HL-60/S4 treated with retinoic acid at 250 ng/mL for 4 days and 3 days (cell line): Measurements from ENCODE around the gene GRID1.

Source experiments
- in situ Hi-C: fragments of 300-500 bp; cut with MboI; formaldehyde crosslinking; loops from 2 replicates; pipeline ENCODE4 v1.7.0; 2022; ENCODE audit warnings: low sequenced_read_pairs

GRID1 gene

DNA sequence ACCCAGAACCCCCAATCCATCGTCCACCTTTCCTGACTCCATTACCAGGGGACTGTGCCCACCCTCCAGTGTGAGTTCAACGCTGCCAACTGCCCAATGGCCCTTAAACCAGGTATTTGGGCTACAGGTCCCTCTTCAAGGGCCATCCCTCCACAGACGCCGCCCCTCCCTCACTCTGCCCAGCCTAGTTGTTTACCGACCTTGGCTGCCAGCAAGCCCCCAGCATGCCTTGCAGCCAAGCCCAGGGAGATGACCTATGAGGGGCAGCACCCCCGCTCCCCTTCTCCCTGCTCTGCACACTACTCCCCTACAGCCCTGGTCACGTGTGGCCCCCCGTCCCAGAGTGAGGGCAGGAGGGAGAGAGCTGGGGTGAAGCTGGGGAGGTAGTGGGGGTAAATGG lies 147.3 kb downstream of the GRID1 start:
- in situ Hi-C loops, result no loop called here

DNA sequence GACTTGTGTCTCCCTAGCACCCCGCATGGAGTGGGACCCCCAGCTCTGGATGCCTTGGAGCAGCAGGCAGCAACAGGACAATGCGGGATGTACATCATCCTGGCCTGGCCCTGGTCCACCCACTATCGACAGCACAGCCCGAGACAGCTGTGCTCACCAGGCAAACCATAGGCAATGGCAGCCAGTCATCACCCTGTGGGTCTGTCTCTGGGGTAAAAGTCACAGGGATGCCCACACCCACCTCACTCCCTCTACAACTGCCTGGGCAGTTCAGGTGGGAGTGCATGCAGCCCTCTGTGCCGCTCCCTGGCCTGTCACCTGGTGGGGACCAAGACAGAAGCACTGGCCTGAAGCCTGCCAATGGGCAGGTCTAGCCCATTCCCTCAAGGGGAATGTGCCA lies 147.8 kb downstream of the GRID1 start:
- in situ Hi-C loops, result no loop called here

DNA sequence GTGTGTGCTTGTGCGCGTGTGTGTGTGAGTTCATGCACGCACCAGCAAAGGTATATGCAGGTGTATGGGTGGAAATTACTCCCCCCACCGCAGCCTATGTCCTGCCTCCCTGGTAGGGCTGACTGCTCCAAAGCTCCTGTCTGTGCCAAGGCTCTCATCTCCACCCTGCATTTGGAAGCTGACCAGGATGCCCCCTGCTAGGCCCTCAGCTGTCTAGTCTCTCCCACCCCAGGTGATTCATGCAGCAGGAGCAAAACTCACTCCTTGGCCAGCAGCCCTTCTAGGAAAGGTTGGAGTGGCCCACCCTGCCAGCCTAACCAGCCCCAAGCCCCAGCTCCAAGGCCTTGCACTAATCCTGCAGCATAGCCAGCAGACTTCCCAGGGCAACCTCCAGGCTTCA lies 148.4 kb downstream of the GRID1 start:
- in situ Hi-C loops, result no loop called here

DNA sequence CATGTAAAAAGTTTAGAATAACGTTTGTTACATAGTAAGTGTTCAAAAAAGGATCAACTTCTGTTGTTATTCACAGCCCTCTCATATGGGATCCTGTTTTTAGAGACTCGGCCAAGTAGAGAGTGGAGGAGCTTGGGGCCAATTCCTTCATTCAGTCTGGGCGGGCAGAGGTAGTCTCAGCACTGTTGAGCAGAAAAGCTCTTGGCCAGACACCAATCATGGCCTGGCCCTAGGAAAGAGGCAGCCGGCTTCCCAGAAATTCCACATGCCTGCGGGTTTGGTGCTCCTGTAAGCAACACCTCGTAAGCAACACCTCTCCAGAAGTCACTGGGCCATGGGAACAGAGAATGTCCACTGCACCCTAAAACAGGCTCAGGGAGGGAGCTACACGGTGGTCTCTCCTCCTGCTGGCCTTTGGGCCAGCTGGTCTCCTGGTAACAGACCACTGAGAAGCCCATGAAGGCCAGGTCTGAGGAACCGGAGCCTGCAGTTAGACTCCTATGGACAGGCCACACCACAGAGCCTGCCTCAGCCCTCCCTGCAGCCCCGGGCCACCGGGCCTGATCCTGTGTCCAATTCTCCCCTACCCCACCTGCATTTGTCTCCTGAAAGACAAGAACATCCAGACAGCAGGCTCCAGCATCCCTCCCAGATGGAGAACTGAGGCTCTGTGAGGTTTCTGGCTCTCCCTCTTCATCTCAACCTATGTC lies 149.1 kb downstream of the GRID1 start:
- in situ Hi-C loops, result no loop called here

DNA sequence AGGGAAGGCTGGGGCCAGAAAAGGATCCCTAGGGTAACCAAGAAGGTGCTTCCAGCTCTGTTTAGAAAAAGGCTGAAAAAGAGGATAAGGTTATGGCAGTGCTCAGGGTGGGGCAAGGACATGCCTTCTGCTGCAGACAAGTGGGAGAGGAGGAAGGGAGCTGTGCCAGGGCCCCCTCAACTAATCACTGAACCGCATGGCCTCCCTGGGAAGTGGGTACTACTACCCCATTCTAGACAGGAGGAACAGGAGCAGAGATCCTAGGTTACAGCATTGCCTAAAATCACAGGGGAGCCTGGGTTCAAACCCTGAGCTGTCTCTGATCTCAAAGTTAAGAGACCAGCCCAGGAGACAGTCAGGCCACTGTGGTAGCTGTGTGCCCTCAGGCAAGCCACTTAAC lies 149.7 kb downstream of the GRID1 start:
- in situ Hi-C loops, result no loop called here

DNA sequence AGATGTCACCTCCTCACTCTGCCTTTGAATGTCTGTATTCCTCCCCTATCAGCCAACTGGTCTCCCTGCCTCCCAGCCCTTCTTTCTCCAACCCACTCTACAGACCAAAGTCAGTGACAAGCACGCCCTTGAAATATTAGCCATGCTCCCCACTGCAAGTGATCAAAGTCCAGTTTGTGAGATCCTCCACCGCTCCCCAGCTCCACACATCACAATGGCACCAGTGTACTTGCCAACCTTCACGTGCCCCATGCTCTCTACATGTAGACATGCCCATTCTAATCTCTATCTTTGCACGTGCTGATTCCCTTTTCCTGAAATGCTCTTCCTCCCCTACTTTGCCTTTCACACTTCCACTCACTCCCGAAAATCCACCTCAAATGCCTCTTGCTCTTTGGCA lies 150.9 kb downstream of the GRID1 start:
- in situ Hi-C loops, result no loop called here

DNA sequence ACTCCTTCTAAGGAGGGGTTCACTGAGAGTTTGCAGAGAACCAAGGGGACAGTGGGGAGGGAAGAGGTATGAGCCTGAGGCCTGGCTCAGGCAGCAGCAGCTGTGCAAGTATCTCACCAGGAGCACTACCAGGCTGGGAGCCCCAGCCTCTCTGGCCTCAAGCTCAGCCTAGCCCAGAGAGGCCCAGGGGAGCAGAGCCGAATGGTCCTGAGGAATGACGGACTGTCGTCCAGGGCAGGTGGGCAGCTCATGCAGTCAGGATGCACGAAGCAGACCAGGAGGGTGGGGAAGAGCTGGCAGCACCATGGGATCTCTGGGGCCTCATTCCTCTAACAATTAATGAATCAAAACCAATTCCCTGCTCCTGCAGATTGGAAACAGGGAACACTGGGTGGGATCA lies 151.5 kb downstream of the GRID1 start:
- in situ Hi-C loops, result no loop called here

DNA sequence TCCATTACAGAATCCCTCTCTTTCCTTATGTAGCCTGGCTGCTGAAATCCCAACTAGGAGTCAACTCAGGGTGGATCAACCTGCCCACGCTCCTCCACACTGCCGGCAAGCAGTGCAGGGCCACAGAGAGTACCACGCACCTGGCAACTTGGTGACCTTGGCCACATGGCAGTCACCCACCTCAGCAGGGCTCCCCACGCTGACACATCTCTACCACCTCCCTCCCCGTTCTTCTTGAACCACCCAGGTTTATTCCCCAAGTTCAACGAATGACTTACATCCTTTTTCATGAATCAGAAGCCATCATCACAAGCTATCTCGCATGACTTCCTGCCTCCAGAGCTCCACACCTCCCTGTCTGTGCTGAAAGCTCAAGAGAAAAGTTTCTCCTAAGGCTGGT lies 153.4 kb downstream of the GRID1 start:
- in situ Hi-C loops, result no loop called here

DNA sequence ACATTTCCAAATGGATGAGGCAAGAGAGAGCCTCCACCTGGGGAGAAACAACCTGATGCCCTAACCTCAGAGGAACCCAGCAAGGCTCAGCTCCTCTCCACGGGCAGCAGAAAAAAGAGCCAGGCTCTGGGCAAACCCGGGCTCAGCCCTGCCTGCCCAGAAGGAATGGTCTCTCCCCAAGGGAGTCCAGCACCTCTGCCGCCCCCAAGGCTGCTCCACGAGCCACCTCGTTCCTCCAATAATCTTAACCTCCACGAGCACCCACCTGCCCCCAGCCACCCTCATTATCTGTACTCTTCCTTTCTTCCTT lies 154.2 kb downstream of the GRID1 start:
- in situ Hi-C loops, result no loop called here

DNA sequence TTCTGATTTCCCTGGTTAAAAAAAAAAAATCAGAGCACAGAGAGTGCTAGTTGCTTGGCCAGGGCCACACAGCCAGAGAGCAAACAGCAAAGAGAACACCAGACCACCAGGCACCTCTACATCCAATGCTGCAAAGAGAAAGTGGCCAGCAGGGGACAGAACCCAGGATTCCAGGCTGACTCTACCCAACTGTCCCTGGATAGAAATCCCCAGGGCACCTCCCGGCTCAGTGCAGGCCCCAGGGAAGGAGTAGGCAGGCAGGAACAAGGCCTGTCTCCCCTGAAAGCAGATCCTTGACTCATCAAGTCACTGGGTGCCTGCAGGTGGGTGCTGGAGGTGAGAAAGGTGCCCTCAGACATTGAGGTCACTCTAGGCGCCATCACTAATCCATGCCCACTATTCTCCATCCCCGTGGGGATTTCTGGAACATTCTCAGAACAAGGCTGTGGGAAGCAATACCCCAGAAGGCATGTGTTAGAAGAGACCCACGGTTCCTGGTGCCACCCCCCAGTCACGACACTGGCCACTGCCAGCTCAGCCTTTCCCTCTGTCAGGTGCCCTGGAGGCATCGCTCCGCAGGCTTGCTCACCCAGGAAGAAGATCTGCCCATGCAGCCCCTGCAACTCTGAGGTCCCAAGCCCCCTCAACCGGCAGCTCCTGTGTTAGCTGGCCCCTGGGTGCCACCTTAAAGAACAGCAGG lies 154.8 kb downstream of the GRID1 start:
- in situ Hi-C loops, result no loop called here

DNA sequence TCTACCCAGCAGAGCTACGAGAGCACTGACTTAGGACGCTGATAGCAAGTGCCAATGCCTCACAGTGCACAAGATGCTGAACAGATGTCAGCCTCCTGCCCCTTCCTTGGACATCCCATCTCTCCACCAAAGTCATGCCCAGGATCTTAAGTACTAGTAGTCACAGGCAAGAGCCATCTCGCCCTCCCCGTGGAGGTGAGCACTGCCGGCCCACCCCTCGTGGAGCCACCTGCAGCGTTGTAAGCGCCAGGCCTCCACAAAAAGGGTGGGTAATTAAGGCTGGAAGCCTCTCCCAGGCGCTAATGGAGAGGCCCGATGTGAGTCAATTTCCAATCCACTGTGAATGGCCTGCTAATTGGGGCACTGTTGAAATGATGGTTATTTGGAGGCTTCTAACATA lies 156.2 kb downstream of the GRID1 start:
- in situ Hi-C loops, result no loop called here

DNA sequence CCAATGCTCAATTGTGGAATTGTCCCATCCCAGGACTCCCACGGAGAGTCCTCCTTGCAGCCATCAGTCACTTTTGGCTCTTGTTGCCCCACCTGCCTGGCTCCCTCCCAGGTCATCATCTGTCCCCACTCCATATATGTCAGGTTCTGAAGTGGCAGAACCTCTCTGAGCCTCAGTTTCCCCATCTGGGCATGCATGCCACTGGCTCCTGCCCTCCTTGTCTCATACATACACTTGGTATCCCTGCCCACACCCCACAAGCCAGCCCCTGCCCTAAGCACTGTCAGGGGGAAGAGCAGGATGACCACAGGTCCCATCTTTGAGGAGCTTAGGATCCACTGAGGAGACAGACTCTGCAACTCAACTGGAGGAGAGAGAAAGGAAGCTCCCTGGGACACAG lies 156.9 kb downstream of the GRID1 start:
- in situ Hi-C loops, result no loop called here

DNA sequence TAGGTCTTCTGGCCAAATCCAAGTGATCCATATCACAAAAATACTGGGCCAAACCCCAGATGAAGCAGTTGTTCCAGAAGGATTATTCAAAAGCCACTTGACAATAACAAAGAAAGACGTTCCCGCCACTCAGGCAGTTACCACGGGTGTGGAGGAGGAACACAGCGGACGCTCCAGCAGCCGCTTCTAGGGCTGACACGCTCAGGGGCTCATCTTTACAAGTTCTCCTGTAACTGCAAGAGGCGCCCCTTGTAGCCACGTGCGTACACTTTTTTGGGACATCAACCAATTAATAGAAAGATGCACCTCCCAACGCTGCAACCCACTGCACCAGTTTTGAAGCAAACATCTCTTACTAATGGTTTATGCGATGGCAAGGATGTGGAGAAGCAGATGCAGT lies 159.4 kb downstream of the GRID1 start:
- in situ Hi-C loops, result no loop called here

DNA sequence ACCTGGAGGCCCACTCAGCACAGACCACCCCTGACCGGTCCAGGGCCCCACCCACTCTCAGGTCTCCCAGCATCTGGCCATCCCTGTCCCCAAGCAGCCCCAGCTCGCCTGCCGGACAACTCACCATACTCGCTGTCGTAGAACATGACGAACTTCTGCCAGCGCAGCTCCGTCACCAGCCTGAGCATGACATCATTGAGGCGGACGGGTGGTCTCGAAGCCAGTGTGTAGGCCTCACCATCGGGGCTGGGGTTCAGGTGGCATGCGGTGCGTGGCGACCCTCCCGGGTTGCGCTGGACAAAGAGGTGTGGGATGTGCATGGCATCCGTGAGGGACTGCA lies 160.4 kb downstream of the GRID1 start:
- in situ Hi-C loops, result no loop called here

DNA sequence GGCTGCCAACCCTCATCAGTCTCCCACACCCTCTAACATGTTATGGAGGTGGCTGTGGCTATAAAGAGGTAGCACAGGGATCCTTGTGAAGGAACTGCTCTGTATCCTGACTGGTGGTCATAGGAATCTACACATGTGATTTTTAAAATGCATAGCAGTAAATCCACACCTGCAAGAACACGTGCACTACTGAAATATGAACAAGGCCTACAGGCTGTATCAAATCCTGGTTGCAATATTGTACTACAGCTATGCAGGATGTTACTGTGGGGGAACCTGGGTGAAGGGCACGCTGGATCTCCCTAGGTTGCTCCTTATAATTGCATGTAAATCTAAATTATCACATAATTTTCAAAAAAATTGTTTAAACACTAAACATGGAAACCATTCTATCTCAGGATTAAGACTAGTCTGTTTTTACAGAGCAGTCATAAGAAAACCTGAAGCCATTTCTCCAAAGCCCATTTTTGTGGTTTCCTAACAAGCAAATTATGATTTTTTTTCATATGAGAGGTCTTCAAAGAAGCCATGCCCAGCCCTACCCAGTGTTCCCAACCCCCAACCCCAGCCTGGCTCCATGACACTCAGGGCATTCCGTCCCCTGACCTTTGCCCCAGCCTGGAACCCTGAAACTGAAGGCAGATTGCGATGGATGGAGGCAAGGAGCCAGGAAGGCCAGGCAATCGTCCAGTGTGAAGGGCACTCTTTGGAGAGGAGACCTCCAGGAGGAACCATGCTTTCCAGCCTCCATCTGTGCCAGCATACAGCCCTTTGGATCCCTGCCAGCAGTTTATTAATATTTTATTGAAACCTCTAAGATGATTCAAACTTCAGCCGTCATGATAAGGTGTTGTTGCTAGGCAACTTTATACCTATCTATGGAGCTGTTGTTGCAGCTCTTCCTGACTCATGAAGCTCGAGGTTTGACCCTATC lies 161.0 kb downstream of the GRID1 start:
- in situ Hi-C loops, result no loop called here

DNA sequence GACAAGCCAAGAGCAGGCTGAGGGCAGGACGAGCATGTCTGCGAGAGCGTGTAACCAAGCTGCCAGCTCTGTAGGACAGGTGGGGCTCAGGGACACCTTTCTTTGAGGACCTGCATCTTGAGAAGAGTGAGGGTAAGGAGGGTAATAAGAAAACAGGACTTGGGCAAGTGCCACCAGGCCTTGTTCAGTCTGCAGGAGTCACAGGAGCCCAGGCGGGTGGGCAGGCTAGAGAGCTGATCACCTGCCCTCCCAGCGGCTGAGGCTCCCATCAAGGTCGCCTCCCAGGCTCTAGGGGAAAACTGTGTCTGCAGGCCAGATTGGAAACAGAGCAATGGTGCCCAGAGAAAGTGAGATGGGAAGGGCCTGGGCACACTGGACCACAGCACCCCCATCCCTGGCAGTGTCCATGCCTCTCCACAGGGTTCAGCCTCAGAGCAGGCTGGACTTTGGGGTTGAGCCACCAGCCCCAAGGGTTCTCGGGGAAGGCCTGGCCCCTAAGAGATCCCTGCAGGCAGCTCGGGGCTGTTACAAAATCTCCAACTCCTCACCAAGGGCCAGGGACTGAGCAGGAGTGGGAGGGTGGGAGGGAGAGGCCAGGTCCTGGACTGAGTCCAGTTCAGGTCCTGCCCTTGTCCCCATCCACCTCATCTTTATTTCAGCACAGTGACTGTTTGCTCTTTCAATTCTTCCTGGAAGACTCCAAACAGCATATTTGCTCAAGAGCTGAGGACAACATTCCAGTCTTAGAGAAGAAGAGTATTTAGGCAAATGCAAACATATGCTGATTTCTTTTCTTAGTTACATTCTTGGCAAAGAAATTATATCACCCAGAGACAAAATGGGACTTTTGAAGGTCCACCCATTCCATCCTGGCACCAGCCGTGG lies 161.9 kb downstream of the GRID1 start:
- in situ Hi-C loops, result no loop called here

DNA sequence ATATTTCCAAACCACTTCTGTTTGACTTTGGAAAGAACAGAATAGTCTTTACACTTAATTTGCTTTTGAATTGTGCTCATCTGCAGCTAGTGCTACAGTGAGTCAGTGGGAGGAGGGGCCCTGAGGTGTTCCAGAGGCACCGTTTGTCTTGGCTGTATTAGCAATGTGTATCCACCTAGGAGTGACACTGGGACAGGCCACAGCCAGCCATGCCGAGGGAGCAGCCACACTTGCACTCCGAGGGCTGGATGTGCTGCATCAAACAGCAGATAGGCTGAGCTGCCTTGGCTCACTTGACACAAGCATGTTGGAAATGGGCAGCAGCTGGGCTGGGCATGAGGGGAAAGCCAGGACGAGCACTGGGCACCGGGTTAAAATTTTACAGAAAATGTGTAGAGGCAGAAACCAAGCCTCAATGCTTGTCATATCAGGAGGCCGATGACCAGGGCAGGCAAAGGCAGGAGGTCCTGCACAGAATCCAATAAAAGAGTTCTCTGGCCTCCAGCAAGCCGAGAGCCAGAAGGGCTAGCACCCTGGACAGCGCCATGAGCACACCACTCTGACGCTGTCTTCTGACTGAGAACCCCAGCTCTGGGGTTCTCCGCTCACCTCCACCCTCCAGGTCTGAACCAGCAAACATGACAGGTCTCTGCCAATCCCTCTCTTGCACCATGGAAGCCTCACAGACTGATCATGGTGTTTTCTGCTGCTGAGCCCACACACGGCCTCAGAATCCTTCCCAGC lies 163.3 kb downstream of the GRID1 start:
- in situ Hi-C loops, result no loop called here

DNA sequence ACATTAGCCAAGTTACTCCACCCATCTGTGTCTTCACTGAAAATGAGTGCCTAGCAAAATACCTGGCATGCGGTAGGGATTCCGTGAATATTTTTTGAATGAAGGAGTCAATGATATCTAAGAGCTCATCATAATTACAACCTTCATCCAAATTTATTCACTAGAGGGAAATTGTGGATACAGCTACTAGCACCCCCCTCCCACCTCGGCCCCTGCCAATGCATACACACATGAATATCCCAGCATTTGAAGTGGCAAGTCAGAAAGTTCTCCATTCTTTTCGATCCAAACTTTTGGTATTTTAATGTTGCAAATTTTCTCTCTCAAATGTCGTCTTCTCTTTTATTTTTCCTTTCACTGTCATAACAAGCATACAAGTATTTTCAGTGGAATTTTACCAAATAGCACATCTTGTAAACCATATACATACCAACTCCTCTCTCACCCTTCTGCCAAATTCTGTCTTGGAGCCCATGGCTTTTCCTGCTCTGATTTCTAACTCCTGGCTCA lies 164.3 kb downstream of the GRID1 start:
- in situ Hi-C loops, result no loop called here

DNA sequence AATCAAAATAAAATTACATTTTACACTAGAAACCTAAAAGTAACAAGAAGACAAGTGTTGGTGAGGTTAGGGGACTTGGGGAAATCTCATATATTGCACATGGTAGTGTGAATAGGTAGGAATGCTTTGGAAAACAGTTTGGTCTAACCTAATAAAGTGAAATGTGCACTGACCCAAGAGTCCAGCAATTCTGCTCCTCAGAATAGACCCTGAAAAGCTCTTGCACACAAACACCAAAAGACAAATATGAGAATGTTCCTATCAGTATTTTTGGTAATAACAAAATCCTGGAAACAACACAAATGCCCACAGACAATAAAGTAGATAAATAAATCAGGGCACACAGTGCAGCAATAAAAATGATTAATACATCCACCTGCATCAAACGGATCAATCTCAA lies 165.7 kb downstream of the GRID1 start:
- in situ Hi-C loops, result no loop called here

DNA sequence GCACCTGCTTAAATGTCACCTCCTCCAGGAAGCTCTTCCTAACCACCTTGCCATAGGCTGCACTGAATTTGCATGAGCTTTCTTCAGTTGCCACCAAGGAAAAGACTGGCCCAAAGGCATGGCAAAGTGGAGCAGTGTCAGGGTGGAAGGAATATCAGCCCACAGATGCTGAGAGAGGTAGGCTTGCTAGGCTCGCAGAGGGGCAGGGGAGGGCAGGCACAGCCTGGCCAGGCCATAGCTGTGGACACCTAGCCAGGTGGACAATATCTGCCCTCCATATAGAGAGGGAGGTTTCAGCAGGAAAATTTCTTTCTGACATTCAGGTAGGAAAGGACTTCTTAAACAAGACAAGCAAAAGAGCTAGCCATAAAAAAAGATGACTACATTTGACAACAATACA lies 166.3 kb downstream of the GRID1 start:
- in situ Hi-C loops, result no loop called here
